ENCODE data around the gene ADAMTS17.
"Not testable (repeated sequence)": the region's sequence is repeated elsewhere in the genome, so short reads cannot be mapped to it uniquely, and the experiment has no call there.

Gene ADAMTS17

GRCh38 chr15:100341750-100342560 lies at the start of gene ADAMTS17:
Gene ADAMTS17, minus strand, starts transcription at chr15:100341975. Its CDS starts 76 bp downstream, at chr15:100341899.
- DNase-seq (ENCODE audit: low read depth), result peak; percentile 74

- no peak for DNase-seq (ENCODE audit: low read depth)
Observed at GRCh38 chr15:100385300-100386050, 43.7 kb upstream of the ADAMTS17 start.

DNA sequence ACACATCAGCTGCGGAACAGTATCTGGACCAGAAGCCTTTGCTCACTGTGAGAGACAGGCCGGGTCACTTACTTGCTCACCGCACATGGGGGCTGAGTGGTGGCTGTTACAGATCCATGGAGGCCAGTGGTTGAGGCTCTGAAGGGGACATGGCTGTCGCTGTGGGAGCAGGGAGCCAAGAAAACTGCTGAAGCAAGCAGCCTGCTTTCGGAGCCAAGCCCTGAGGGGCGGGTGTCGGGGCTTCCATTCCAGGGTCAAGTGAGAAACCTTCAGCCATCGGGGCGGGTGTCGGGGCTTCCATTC lies 42.3 kb upstream of the ADAMTS17 start:
- no peak for DNase-seq (ENCODE audit: low read depth)

DNA sequence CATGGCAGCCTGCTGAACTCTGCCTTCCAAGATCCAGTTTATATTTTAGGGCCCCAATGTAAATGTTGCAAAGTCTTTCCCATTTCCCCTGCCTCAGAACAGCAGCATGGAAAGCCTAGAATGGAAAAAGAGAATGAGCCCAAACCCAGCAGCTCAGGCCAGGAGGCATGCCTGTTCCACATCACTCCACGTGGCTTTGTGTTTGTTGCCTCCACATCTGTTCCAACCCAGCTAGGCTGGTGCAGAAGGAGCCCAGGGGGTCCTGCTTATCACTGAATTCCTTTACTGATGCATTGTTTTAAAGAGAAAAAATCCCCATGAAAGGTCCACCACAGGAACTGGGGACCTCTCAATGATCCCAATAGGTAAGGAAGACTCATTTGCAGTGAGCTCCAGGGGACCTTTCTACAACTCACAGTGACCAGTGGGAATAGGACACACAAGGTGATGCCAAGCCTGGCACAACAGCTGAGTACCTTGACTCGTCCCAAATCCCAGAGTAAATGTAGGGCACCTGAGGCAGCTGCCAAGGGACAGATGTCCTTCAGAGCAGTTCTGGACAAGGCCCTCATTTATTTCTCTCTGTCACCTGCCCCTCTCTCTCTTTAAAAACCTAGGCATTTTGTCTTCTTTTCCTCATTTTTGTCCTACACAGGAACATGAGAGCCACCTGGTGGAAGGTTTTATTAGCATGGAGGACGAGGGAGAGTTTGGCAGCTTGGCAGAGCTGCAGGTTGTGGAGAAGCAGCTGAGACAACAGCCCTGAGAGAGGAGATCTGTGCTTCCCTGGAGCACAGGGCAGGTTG lies 41.7 kb upstream of the ADAMTS17 start:
- no peak for DNase-seq (ENCODE audit: low read depth)

DNA sequence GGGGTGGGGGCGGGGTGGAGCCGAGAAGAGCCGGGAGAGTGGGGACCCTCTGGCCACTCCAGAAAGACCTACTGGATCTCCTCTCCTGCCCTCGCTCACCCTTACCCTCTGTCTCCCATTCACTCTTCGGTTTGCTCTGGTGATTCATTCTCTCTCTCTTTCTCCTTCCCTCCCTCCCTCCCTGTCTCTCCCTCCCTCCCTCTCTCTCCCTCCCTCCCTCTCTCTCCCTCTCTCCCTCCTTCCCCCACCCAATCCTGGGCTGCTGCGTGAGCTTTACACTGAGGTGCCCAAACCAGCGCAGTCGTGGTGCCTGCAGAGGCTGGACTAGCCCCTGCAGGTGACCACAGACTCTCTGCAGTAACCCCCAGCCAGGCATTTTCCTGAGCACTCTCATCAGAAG lies 32.2 kb upstream of the ADAMTS17 start:
- DNase-seq (ENCODE audit: low read depth), result no peak

DNA sequence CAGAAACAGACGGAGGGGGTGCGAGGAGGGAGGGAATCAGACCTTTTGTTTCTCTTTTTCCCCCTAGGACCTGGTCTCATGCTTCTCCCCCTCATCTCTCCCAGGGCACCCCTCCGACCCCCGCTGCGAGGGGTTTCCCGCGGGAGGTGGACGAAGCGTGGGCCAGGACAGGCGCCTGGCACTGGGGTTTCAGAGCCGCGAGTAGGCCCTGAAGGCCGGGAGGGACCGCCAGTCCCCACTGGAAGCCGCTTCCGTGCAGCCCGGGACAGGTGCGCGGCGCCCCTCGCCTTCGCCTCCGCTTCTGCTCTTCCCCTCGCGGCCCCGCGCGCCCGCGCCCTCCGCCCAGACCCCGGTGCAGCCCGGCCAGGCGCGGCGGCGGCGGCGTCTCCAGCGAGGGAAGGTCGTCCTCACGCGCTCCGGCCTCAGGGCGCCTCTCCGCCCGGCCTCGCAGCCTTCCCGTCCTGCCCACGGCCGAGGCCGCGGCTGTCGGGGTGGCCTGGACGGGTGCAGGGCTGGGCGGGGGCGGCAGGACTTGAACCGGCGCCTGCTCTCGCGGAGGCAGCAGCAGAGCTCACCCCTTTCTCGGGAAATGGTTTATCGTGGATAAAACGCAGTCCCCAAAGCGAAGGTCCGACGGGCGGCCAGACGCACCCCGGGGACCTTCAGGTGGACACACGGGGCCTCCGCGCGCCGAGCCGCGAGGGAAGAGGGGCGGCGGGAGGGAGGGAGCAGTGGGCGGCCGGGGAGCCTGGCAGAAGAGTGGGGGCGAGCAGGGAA lies 31.5 kb upstream of the ADAMTS17 start:
- no peak for DNase-seq (ENCODE audit: low read depth)

GRCh38 chr15:100372739-100373119 lies 31.0 kb upstream of the ADAMTS17 start:
- no peak for DNase-seq (ENCODE audit: low read depth)

- DNase-seq (ENCODE audit: low read depth), result no peak
Observed at GRCh38 chr15:100355342-100355741, 13.6 kb upstream of the ADAMTS17 start.

DNA sequence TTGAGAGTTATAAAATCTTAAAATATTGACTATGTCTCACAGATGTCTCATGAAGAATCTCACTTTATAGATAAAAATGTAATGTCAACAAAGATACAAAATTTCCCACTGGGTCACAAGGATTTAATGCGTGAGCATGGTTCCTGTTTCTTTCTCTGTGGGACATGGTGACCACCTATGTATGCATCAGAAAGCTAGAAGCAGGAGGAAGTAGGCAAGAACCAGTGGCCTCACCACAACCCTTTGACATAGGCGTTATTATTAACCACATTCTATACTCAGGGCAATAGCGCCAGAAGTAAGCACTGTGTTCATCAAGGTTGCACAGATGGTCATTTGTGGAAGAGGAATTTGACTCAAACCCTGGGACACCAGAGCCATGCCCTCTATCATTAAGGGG lies 11.7 kb upstream of the ADAMTS17 start:
- DNase-seq (ENCODE audit: low read depth), result no peak

DNA sequence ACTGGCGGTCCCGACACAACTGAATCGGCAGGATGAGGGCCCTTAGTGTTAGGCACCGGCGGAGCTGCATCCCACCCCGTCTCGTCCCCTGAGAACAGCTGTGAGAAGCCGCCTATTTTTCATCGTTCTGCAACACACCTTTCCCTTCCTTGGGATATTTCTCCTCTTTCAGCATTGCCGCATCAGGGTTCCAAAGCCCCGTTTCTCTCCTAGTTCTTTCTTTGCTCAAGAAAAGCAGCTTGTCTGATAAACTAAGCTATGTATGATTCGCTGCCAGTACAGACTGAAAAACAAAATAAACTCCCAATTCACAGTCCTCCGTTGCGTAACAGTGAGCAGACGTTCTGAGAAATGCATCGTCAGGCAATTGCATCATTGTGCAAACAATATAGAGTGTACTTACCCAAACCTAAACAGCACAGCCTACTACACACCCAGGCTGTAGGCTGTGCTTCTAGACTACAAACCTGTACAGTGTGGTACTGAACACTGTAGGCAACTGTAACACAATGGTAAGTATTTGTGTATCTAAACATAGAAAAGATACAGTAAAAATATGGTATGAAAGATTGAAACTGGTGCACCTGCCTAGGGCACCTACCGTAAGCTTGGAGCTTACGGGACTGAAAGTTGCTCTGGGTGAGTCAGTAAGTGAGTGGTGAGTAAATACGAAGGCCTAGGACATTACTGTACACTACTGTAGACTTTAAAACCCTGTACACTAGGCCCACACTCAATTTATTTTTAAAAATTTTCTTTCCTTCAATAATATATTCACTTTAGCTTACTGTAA lies 8.9 kb upstream of the ADAMTS17 start:
- DNase-seq (ENCODE audit: low read depth), result no peak

DNA sequence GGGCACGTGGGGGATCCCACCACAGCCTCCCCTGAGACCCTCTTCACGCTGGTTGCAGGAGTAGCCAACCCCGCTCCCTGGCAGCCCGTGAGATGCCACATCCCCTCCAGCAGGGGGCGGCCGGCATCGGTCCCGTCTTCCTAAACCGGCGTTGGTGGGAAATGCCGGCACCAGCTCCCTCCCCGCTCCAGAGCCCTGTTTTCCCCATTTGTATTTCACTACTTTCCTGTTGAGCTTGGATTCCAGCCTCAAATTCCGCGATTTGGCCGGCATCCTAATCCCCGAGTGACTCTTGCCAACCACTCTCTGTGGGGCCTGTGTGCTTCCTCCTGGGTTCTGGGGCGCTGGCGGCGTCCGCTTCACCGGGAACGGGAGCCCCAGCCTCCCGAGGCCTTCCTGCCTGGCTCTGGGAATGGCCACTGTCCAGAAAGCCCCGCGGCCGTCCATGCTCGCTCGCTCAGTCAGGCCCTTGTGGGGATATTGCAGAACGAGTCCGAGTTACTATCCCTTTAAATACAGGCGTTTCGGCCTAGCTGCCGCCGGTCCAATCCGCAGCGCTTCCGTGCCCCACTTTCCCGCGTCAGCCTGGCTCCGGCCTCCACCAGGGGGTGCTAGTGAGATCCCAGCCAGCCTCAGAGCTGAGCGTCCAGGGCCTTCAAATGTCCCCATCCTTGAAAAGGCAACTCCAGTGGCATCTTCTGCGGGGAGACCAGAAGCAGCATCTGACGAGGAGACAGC lies 8.1 kb upstream of the ADAMTS17 start:
- DNase-seq (ENCODE audit: low read depth), result peak; percentile 51

DNA sequence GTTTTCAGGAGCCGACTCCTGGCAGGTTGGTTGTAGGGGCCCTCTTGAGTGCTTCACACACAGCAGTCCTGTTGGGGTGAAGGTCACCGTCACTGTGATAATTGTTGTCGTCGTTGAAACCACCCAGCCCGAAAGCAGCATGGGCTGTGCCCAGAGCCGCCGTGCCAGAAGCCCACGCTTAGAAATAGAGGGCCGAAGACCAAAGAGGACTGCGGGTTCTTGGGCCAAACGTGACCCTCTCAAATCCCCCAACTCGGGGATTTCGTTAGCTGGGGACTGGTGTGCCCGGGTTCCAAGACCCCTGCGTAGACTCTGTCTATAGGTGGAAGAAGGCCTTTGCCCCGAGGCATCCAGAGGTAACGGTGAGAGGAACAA lies 7.5 kb upstream of the ADAMTS17 start:
- no peak for DNase-seq (ENCODE audit: low read depth)

DNA sequence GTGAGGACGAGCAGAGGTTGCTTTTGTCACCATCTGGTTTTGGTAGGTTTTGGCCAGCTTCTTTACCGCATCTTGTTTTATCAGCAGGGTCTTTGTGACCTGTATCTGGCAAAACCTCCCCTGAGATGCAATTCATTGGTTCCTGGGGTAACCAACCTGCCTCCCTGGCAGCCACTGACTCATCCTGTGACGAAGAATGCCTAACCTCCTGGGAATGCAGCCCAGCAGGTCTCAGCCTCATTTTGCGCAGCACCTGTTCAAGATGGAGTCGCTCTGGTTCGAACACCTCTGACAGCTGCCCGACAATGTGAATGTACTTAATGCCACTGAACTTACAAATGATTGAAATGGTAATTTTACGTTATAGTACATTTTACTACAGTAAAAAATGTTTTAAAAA lies 6.8 kb upstream of the ADAMTS17 start:
- DNase-seq (ENCODE audit: low read depth), result no peak

GRCh38 chr15:100346866-100347512 lies 5.2 kb upstream of the ADAMTS17 start:
- DNase-seq (ENCODE audit: low read depth), result no peak

GRCh38 chr15:100345438-100345837 lies 3.7 kb upstream of the ADAMTS17 start:
- DNase-seq (ENCODE audit: low read depth), result no peak

DNA sequence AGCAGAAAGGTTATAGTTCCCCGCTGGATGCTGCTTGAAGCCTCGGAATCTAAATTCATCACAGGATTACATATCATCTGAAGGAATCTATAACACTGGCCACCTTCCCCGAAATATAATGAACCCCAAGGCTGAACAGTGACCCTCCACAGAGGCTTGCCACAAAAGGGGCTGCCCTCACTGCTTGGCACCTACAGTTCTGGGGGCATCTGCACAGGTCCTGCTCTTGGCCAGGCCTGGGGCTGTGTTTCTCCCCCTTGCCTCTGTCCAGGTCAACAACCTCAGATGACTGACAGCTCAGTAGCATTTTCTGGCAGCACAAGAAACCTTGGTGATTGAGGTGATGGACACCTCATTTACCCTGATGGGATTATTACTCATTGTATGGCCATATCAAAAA lies 1.5 kb upstream of the ADAMTS17 start:
- no peak for DNase-seq (ENCODE audit: low read depth)

- DNase-seq (ENCODE audit: low read depth), result no peak
Observed at GRCh38 chr15:100341239-100341749, 481 bp downstream of the ADAMTS17 start.

DNA sequence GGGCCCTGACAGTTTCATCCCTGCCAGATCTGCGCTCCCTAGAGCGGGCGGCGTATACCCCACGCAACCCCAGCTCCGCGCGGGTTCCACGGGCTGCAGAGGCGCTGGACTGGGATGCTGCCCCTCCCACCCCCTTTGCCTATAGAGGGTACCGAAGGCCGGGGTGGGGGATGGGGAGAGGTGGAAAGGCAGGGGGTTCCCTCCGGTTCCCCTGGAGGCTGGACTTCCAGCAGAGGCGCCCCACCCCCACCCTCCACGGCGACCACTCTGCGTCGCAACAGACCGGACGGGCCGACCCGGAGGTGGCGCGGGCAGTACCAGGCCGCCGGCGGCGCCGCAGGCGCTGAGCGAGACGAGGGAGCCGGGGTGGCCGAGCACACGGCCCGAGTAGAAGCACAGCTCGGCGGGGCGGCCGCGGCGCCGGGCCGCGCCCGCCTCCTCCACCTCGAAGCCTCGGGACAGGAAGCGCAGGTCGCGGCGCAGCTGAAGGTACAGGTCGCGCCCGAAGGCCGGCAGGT lies 995 bp downstream of the ADAMTS17 start:
- DNase-seq (ENCODE audit: low read depth), result no peak

GRCh38 chr15:100339999-100340398 lies 1.8 kb downstream of the ADAMTS17 start:
- no peak for DNase-seq (ENCODE audit: low read depth)

GRCh38 chr15:100339451-100339850 lies 2.3 kb downstream of the ADAMTS17 start:
- DNase-seq (ENCODE audit: low read depth), result not testable (repeated sequence)
